K562 (cell line): Measurements from ENCODE around the gene BEST1. TPM values are rescaled to one million over a fixed set of nuclear protein-coding genes. Genes with fewer than 3 reads are reported as not detected.

ENCODE experiments used
- ATF3 ChIP-seq, 2 experiments: fragments of 450-650 bp in 1 of 2; sonication (generic) in 1 of 2; formaldehyde crosslinking in 1 of 2; IDR thresholded peaks in 1 of 2; conservative IDR thresholded peaks in 1 of 2; 2 replicates each; pipeline versions ENCODE4 v1.6.1 to v1.8.1; 2016 to 2023; ENCODE audit warnings: mild to moderate bottlenecking in 2 of 2, moderate library complexity in 2 of 2, inconsistent platforms in 1 of 2, missing genetic modification reagents in 1 of 2
- CC2D1A ChIP-seq: fragments of 450-650 bp; IDR thresholded peaks from 2 replicates; pipeline ENCODE4 v1.6.1; 2017; ENCODE audit warnings: mild to moderate bottlenecking
- FOXM1 ChIP-seq, 2 experiments: fragments of 450-650 bp in 1 of 2; sonication (generic) in 1 of 2; formaldehyde crosslinking in 1 of 2; IDR thresholded peaks; 2 replicates each; pipeline versions ENCODE4 v1.6.1 to v1.9.0; 2017 to 2022; ENCODE audit warnings: low read depth in 2 of 2, mild to moderate bottlenecking in 2 of 2, missing genetic modification reagents in 1 of 2, moderate library complexity in 1 of 2
- MAZ ChIP-seq, 2 experiments: fragments of 450-650 bp in 1 of 2; sonication (generic) in 1 of 2; formaldehyde crosslinking; IDR thresholded peaks in 1 of 2; conservative IDR thresholded peaks in 1 of 2; 2 replicates each; pipeline versions ENCODE4 v1.4.0 to v1.5.0; 2020; ENCODE audit warnings: mild to moderate bottlenecking in 1 of 2, missing genetic modification reagents in 1 of 2
- MXD1 ChIP-seq: fragments of 250-450 bp; sonication (Bioruptor Pico); IDR thresholded peaks from 2 replicates; pipeline ENCODE4 v1.8.0; 2021; ENCODE audit warnings: borderline replicate concordance, mild to moderate bottlenecking, moderate library complexity; ENCODE audit not compliant: poor library complexity, severe bottlenecking
- POU5F1 ChIP-seq: fragments of 150-350 bp; IDR thresholded peaks from 2 replicates; pipeline ENCODE4 v1.6.1; 2014; ENCODE audit warnings: borderline replicate concordance, low read length, low read depth, mild to moderate bottlenecking; ENCODE audit not compliant: partially characterized antibody
- RFX1 ChIP-seq: fragments of 450-650 bp; IDR thresholded peaks from 2 replicates; pipeline ENCODE4 v1.6.1; 2016; ENCODE audit warnings: mild to moderate bottlenecking, moderate library complexity
- RUNX1 ChIP-seq: sonication (generic); IDR thresholded peaks from 2 replicates; pipeline ENCODE4 v1.6.1; 2016; ENCODE audit warnings: antibody characterized with exemption, low read depth
- TAF7 ChIP-seq: fragments of 450-650 bp; IDR thresholded peaks from 2 replicates; pipeline ENCODE4 v1.6.1; 2016; ENCODE audit warnings: missing genetic modification characterization, missing compliant biosample characterization
- TFAM ChIP-seq: fragments of 250-450 bp; sonication (Bioruptor Pico); conservative IDR thresholded peaks from 2 replicates; pipeline ENCODE4 v1.5.0; 2021; ENCODE audit warnings: mild to moderate bottlenecking, moderate library complexity
- XRCC3 ChIP-seq: fragments of 450-650 bp; IDR thresholded peaks from 2 replicates; pipeline ENCODE4 v1.6.1; 2017; ENCODE audit warnings: mild to moderate bottlenecking, moderate library complexity
- ZBTB34 ChIP-seq: fragments of 250-450 bp; sonication (Bioruptor Pico); IDR thresholded peaks from 2 replicates; pipeline ENCODE4 v1.8.0; 2021; ENCODE audit warnings: mild to moderate bottlenecking, moderate library complexity
- ZFP1 ChIP-seq: fragments of 450-650 bp; formaldehyde crosslinking; IDR thresholded peaks from 2 replicates; pipeline ENCODE4 v1.4.0; 2020; ENCODE audit warnings: mild to moderate bottlenecking, mixed read lengths
- ZNF121 ChIP-seq: sonication (generic); formaldehyde crosslinking; conservative IDR thresholded peaks from 2 replicates; pipeline ENCODE4 v1.8.0; 2022; ENCODE audit warnings: missing genetic modification reagents
- ZNF24 ChIP-seq: fragments of 450-650 bp; IDR thresholded peaks from 2 replicates; pipeline ENCODE4 v1.6.1; 2016
- ZNF253 ChIP-seq: fragments of 250-450 bp; sonication (Bioruptor Pico); conservative IDR thresholded peaks from 2 replicates; pipeline ENCODE4 v1.6.1; 2021; ENCODE audit warnings: mild to moderate bottlenecking
- ZNF3 ChIP-seq: fragments of 250-450 bp; sonication (Bioruptor Pico); IDR thresholded peaks from 2 replicates; pipeline ENCODE4 v1.5.0; 2021; ENCODE audit warnings: mild to moderate bottlenecking, moderate library complexity
- ZNF561 ChIP-seq: fragments of 450-650 bp; formaldehyde crosslinking; conservative IDR thresholded peaks from 2 replicates; pipeline ENCODE4 v1.4.0; 2020; ENCODE audit warnings: mild to moderate bottlenecking, moderate library complexity
- ZNF609 ChIP-seq: sonication (generic); formaldehyde crosslinking; IDR thresholded peaks from 2 replicates; pipeline ENCODE4 v1.8.1; 2023; ENCODE audit warnings: missing genetic modification reagents, mild to moderate bottlenecking, borderline replicate concordance
- ZNF76 ChIP-seq: fragments of 250-450 bp; sonication (Bioruptor Pico); IDR thresholded peaks from 2 replicates; pipeline ENCODE4 v1.4.0; 2020; ENCODE audit warnings: mild to moderate bottlenecking, moderate library complexity, borderline replicate concordance
- polyA plus RNA-seq, 8 experiments: library from polyadenylated mRNA; depleted of rRNA in 4 of 8; stranded (reverse) in 5 of 8; unstranded in 3 of 8; fragments of >200 nt; fragmentation: Nextera tagmentation in 2 of 8; fragmentation: Illumina TruSeq in 1 of 8; extraction: Ambion mirVana in 2 of 8; extraction: Trizol in 1 of 8; gene quantifications; 2 replicates each; pipeline versions ENCODE4 v1.2.1 to v1.2.3, GENCODE V29; 2011 to 2014; ENCODE audit warnings: inconsistent platforms in 1 of 8, missing spikeins in 1 of 8
- total RNA-seq, 7 experiments: library from RNA; depleted of rRNA in 6 of 7; stranded (reverse); fragments of >200 nt in 6 of 7; fragmentation: Illumina TruSeq in 2 of 7; extraction: Trizol in 2 of 7; gene quantifications; 2 replicates each; pipeline versions ENCODE4 v1.2.1 to v1.2.3, GENCODE V29; 2011 to 2021; ENCODE audit warnings: low replicate concordance in 1 of 7

The BEST1 gene
- total and polyA plus RNA-seq, 9 of the 15 experiments (the other 6 are each of a cell fraction or from before 2014, with no cell fraction given): 0.07 to 1.3 (median 0.40) TPM

GRCh38 chr11:61917334-61918109 is 32.6 kb upstream of the BEST1 start, which contains the start of gene RAB3IL1 (continued):
- TF ChIP-seq ATF3 (IDR thresholded peaks at IDR 0.05) (no peak), ATF3 (CRISPR knock-in tag; conservative IDR thresholded peaks at IDR 0.05) (no peak), ZNF561 (CRISPR knock-in tag) (no peak), RFX1 (no peak), ZBTB34 (no peak), ZNF3 (CRISPR knock-in tag) (no peak), ZNF609 (CRISPR knock-in tag) (no peak), ZNF121 (CRISPR knock-in tag) (no peak), MAZ (CRISPR knock-in tag; conservative IDR thresholded peaks at IDR 0.05 in 1 of 2, IDR thresholded peaks at IDR 0.05 in 1 of 2) (peak; percentile 58 to 80; a peak in 3 of 4 replicates), ZFP1 (CRISPR knock-in tag) (no peak), ZNF76 (CRISPR knock-in tag) (no peak), MXD1 (peak; percentile 89), RUNX1 (no peak), ZNF253 (CRISPR knock-in tag) (no peak), ZNF24 (no peak), FOXM1 (IDR thresholded peaks at IDR 0.05; ENCODE audit: low read depth) (no peak), FOXM1 (CRISPR knock-in tag; IDR thresholded peaks at IDR 0.05; ENCODE audit: low read depth) (no peak), POU5F1 (no peak), TFAM (CRISPR knock-in tag) (no peak), TAF7 (tag) (no peak), XRCC3 (no peak), CC2D1A (no peak)
